DND-41 (cell line): ENCODE results near the gene ARHGEF4.

ENCODE experiments used
- ATAC-seq: fragments of 200-7000 bp; cut with Tn5 transposase; 3 replicates; pipeline ENCODE4 v1.9.1; 2021; ENCODE audit warnings: low read depth; ENCODE audit not compliant: insufficient read depth
- DNase-seq: peaks from one replicate; pipeline ENCODE4 v3.0.0-alpha.2; 2020
- H2AFZ ChIP-seq: 2 replicates; pipeline ENCODE4 v1.6.0; 2012; ENCODE audit warnings: low read depth, low read length
- H3K27ac ChIP-seq: 2 replicates; pipeline ENCODE4 v1.5.1; 2012; ENCODE audit warnings: low read length, inconsistent platforms
- H3K27me3 ChIP-seq: fragments of 200-600 bp; sonication (generic); 2 replicates; pipeline ENCODE4 v1.6.0; 2012; ENCODE audit warnings: low read length, mild to moderate bottlenecking, inconsistent platforms; ENCODE audit not compliant: insufficient read depth, poor library complexity
- H3K36me3 ChIP-seq: 2 replicates; pipeline ENCODE4 v1.5.1; 2012; ENCODE audit warnings: low read length, inconsistent platforms; ENCODE audit not compliant: insufficient read depth
- H3K4me1 ChIP-seq: 2 replicates; pipeline ENCODE4 v1.5.1; 2012; ENCODE audit warnings: mild to moderate bottlenecking, low read length; ENCODE audit not compliant: insufficient read depth
- H3K4me2 ChIP-seq: 2 replicates; pipeline ENCODE4 v1.6.0; 2012; ENCODE audit warnings: mild to moderate bottlenecking, moderate library complexity, low read length, inconsistent platforms; ENCODE audit not compliant: insufficient read depth
- H3K4me3 ChIP-seq, 2 experiments: fragments of 200-600 bp in 1 of 2; shearing (Covaris generic) in 1 of 2; 2 replicates each; pipeline ENCODE4 v1.5.1; 2012 to 2016; ENCODE audit warnings: inconsistent platforms in 2 of 2, low read length in 2 of 2, mild to moderate bottlenecking in 2 of 2, low read depth in 1 of 2, moderate library complexity in 1 of 2
- H3K79me2 ChIP-seq: 2 replicates; pipeline ENCODE4 v1.6.0; 2012; ENCODE audit warnings: low read length, inconsistent platforms; ENCODE audit not compliant: insufficient read depth
- H3K9ac ChIP-seq: 2 replicates; pipeline ENCODE4 v1.6.0; 2012; ENCODE audit warnings: low read depth, mild to moderate bottlenecking, inconsistent platforms, low read length, moderate library complexity
- H3K9me3 ChIP-seq: 2 replicates; pipeline ENCODE4 v1.5.1; 2012; ENCODE audit warnings: low read length, moderate library complexity, mild to moderate bottlenecking, inconsistent platforms; ENCODE audit not compliant: insufficient read depth, severe bottlenecking
- H4K20me1 ChIP-seq: 2 replicates; pipeline ENCODE4 v1.6.0; 2012; ENCODE audit warnings: low read length; ENCODE audit not compliant: insufficient read depth
- EZH2 ChIP-seq: IDR thresholded peaks from 3 replicates; pipeline ENCODE4 v1.6.1; 2012; ENCODE audit warnings: borderline replicate concordance, low read depth, mild to moderate bottlenecking, moderate library complexity, low read length, inconsistent platforms; ENCODE audit not compliant: severe bottlenecking
- TF ChIP-seq, protein P1 (sequence below): IDR thresholded peaks from 2 replicates; pipeline ENCODE4 v1.5.1; 2012; ENCODE audit warnings: borderline replicate concordance, low read length, moderate library complexity, mild to moderate bottlenecking; ENCODE audit not compliant: poor library complexity, severe bottlenecking; ENCODE audit errors: extremely low read depth

Gene ARHGEF4

DNA sequence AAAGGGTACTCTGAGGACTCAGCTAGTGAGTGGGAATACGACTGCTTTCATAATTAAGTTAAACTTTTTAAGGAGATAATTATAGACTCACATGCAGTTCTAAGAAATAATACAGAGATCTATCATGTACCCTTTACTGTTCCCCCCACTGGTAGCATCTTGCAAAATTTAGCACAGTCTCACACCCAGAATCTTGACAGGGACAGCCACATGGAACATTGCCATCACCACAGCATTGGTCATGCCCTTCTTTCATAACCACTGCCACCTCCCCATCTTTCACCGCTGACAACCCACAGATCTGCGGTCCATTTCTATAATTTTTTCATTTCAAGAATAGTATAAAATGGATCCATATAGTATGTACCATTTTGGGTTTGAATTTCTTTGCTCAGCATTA, 37.8 kb downstream of the ARHGEF4 start:
- no peaks in the 10 kb centered on the region for H3K9me3 ChIP-seq
- H4K20me1 ChIP-seq = no peaks in the 10 kb centered on the region
- H3K4me2 ChIP-seq = no peak overlapping the region
- DNase-seq = no peak
- H3K27ac ChIP-seq = no peak overlapping the region
- no peak for ATAC-seq
- H3K9ac ChIP-seq = no peak overlapping the region
- H3K27me3 ChIP-seq = peaks cover 3% of the 10 kb centered on the region
- H3K79me2 ChIP-seq = no peaks in the 10 kb centered on the region
- no peak overlapping the region for H3K4me3 ChIP-seq
- no peaks in the 10 kb centered on the region for H3K4me1 ChIP-seq
- TF ChIP-seq EZH2 = no peak
- TF ChIP-seq, protein P1, sequence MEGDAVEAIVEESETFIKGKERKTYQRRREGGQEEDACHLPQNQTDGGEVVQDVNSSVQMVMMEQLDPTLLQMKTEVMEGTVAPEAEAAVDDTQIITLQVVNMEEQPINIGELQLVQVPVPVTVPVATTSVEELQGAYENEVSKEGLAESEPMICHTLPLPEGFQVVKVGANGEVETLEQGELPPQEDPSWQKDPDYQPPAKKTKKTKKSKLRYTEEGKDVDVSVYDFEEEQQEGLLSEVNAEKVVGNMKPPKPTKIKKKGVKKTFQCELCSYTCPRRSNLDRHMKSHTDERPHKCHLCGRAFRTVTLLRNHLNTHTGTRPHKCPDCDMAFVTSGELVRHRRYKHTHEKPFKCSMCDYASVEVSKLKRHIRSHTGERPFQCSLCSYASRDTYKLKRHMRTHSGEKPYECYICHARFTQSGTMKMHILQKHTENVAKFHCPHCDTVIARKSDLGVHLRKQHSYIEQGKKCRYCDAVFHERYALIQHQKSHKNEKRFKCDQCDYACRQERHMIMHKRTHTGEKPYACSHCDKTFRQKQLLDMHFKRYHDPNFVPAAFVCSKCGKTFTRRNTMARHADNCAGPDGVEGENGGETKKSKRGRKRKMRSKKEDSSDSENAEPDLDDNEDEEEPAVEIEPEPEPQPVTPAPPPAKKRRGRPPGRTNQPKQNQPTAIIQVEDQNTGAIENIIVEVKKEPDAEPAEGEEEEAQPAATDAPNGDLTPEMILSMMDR = no peak
- no peak overlapping the region for H2AFZ ChIP-seq
- H3K36me3 ChIP-seq = no peaks in the 10 kb centered on the region

DNA sequence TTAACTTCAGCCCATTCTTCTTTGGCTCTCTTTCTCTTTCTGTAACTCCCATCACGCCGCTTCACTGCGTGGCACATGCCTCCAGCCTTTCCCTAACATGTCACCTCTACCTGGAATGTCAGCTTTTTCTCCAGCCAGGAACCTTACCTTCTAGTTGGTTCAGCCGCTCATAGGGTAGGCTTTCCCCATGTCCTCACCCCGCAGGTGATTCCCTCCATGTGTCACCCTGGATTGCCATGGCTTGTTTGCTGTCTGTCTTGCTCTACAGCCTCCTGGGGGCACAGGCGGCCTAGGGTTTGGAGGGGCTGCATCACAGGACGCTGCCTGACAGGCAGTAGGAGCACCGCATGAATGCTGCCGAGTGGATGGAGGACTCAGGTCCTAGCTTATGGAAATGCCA, 39.2 kb downstream of the ARHGEF4 start:
- H3K36me3 ChIP-seq = no peaks in the 10 kb centered on the region
- H3K9me3 ChIP-seq = no peaks in the 10 kb centered on the region
- no peak for ATAC-seq
- no peak overlapping the region for H3K4me3 ChIP-seq
- no peak overlapping the region for H3K4me2 ChIP-seq
- no peak for DNase-seq
- TF ChIP-seq, protein P1 = no peak
- TF ChIP-seq EZH2 = no peak
- H3K9ac ChIP-seq = no peak overlapping the region
- peaks cover 3% of the 10 kb centered on the region for H3K27me3 ChIP-seq
- H3K79me2 ChIP-seq = no peaks in the 10 kb centered on the region
- H4K20me1 ChIP-seq = no peaks in the 10 kb centered on the region
- H2AFZ ChIP-seq = no peak overlapping the region
- H3K27ac ChIP-seq = no peak overlapping the region
- H3K4me1 ChIP-seq = no peaks in the 10 kb centered on the region

DNA sequence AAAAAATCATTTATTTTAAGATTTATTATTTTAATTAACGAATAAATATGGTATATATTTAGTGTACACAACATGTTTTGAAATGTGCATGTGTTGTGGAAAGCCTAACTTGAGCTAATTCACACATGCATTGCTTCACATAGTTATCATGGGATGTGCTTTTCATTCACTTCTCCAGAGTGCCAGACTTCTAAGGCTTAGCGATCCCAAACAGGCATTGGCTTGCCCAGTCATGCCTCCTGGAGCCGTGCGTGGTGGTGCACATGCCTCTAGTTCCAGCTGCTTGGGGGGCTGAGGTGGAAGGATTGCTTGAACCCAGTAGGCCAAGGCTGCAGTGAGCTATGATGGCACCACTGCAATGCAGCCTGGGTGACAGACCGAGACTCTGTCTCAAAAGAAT, 40.5 kb downstream of the ARHGEF4 start:
- no peak for ATAC-seq
- Histone ChIP-seq H3K27ac (no peak overlapping the region), H3K4me3 (no peak overlapping the region), H3K79me2 (no peaks in the 10 kb centered on the region), H4K20me1 (no peaks in the 10 kb centered on the region), H3K9ac (no peak overlapping the region), H3K27me3 (peaks cover 3% of the 10 kb centered on the region), H3K36me3 (no peaks in the 10 kb centered on the region), H3K4me2 (no peak overlapping the region), H3K4me1 (no peaks in the 10 kb centered on the region), H2AFZ (no peak overlapping the region), H3K9me3 (no peaks in the 10 kb centered on the region)
- DNase-seq = no peak
- TF ChIP-seq, protein P1 = no peak
- TF ChIP-seq EZH2 = no peak

DNA sequence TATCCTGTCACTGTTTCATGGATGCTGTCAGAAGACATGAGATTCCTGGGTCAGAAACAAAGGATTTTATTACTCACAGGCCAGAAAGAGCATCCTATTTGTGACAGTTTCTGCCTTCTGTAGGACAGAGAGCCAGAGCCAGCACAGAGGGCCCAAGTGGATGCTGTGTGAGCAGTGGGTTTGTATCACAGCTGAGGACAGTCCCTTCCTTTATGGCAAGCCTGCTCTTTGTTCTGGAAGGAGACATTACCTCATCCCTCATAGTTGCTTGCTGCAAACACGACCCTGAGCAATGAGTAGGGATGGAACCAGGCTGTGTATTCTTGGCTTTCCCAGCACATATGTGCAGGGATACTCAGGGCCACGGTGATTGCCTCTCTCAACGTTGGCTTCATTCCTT, 41.6 kb downstream of the ARHGEF4 start:
- DNase-seq = no peak
- no peaks in the 10 kb centered on the region for H4K20me1 ChIP-seq
- H3K9ac ChIP-seq = no peak overlapping the region
- TF ChIP-seq, protein P1 = no peak
- no peak for TF ChIP-seq EZH2
- ATAC-seq = no peak
- no peaks in the 10 kb centered on the region for H3K4me1 ChIP-seq
- H3K27me3 ChIP-seq = peaks cover 3% of the 10 kb centered on the region
- H3K36me3 ChIP-seq = no peaks in the 10 kb centered on the region
- H2AFZ ChIP-seq = no peak overlapping the region
- H3K4me2 ChIP-seq = no peak overlapping the region
- H3K9me3 ChIP-seq = no peaks in the 10 kb centered on the region
- no peak overlapping the region for H3K4me3 ChIP-seq
- H3K27ac ChIP-seq = no peak overlapping the region
- no peaks in the 10 kb centered on the region for H3K79me2 ChIP-seq
